Measurements from ENCODE around the gene ZFR2.

The ZFR2 gene

GRCh38 chr19:3863648-3864047 is 5.2 kb downstream of the ZFR2 start:
- ATAC-seq: no peak
- TF ChIP-seq TSHZ2 (CRISPR knock-in tag; IDR thresholded peaks at IDR 0.05) (no peak), ZFP3 (CRISPR knock-in tag; IDR thresholded peaks at IDR 0.05) (no peak), ZNF565 (CRISPR knock-in tag; conservative IDR thresholded peaks at IDR 0.05; ENCODE audit: low read depth) (no peak), SNAI2 (CRISPR knock-in tag; IDR thresholded peaks at IDR 0.05) (no peak), ZC3H10 (CRISPR knock-in tag; IDR thresholded peaks at IDR 0.05) (no peak), ZNF8 (CRISPR knock-in tag; IDR thresholded peaks at IDR 0.05) (no peak), RARB (CRISPR knock-in tag; IDR thresholded peaks at IDR 0.05) (no peak), CSRNP3 (CRISPR knock-in tag; IDR thresholded peaks at IDR 0.05) (no peak), CREB5 (CRISPR knock-in tag; IDR thresholded peaks at IDR 0.05; ENCODE audit: low read depth) (no peak), PPARA (CRISPR knock-in tag; IDR thresholded peaks at IDR 0.05; ENCODE audit: borderline replicate concordance) (no peak), TOX (CRISPR knock-in tag; IDR thresholded peaks at IDR 0.05; ENCODE audit: borderline replicate concordance) (no peak), CSDC2 (CRISPR knock-in tag; IDR thresholded peaks at IDR 0.05) (no peak), ESRRG (CRISPR knock-in tag; IDR thresholded peaks at IDR 0.05) (no peak), POU6F1 (CRISPR knock-in tag; IDR thresholded peaks at IDR 0.05; ENCODE audit: borderline replicate concordance, low read depth) (no peak), ARNTL (CRISPR knock-in tag; IDR thresholded peaks at IDR 0.05; ENCODE audit: borderline replicate concordance, low read depth) (no peak), BACH2 (CRISPR knock-in tag; IDR thresholded peaks at IDR 0.05; ENCODE audit: borderline replicate concordance) (no peak), ZNF70 (CRISPR knock-in tag; IDR thresholded peaks at IDR 0.05) (no peak), PATZ1 (CRISPR knock-in tag; IDR thresholded peaks at IDR 0.05; ENCODE audit: borderline replicate concordance) (no peak)

- no peak for ATAC-seq
- TF ChIP-seq BACH2 (CRISPR knock-in tag; IDR thresholded peaks at IDR 0.05; ENCODE audit: borderline replicate concordance) (no peak), OSR1 (CRISPR knock-in tag; IDR thresholded peaks at IDR 0.05) (no peak), GLIS3 (CRISPR knock-in tag; IDR thresholded peaks at IDR 0.05) (no peak), ZNF8 (CRISPR knock-in tag; IDR thresholded peaks at IDR 0.05) (no peak), SNAI2 (CRISPR knock-in tag; IDR thresholded peaks at IDR 0.05) (no peak), POU6F1 (CRISPR knock-in tag; IDR thresholded peaks at IDR 0.05; ENCODE audit: borderline replicate concordance, low read depth) (no peak), ARNTL (CRISPR knock-in tag; IDR thresholded peaks at IDR 0.05; ENCODE audit: borderline replicate concordance, low read depth) (no peak), ZC3H10 (CRISPR knock-in tag; IDR thresholded peaks at IDR 0.05) (no peak), ESRRG (CRISPR knock-in tag; IDR thresholded peaks at IDR 0.05) (no peak)
Measured at GRCh38 chr19:3862826-3863500, 5.9 kb downstream of the ZFR2 start.

Measured in SK-N-SH treated with all-trans-retinoic acid at 6 μM for 48 hours (cell line).